SU-DHL-6 (cell line): Measurements from ENCODE around the gene CDH13.

Experiments used
- CTCF ChIP-seq: fragments of 200-600 bp; sonication (generic); IDR thresholded peaks from one replicate; pipeline ENCODE4 v1.5.1; 2017; ENCODE audit warnings: antibody characterized with exemption, mild to moderate bottlenecking, low read length, moderate library complexity; ENCODE audit not compliant: insufficient read depth, poor library complexity, severe bottlenecking
- EZH2phosphoT487 ChIP-seq: fragments of 200-600 bp; sonication (generic), shearing (Covaris generic); conservative IDR thresholded peaks from 2 replicates; pipeline ENCODE4 v1.6.1; 2018; ENCODE audit warnings: mild to moderate bottlenecking, antibody characterized with exemption, low read length, moderate library complexity, mixed read lengths

GRCh38 chr16:83723244-83723643, 1096.5 kb downstream of the CDH13 start:
- no peak for TF ChIP-seq CTCF
- TF ChIP-seq EZH2phosphoT487, result no peak
